Endothelial cell of umbilical vein (primary cell): ENCODE results near the gene DDAH2. TPM values are rescaled to one million over a fixed set of nuclear protein-coding genes. Genes with fewer than 3 reads are reported as not detected.

Source experiments
- BruUV-seq: library from RNA; stranded (reverse); fragments of 400-500 nt; replicated peaks from 2 replicates; lab custom pipeline; 2021; lab: Mats Ljungman, UMichigan
- CTCF ChIA-PET: fragments of 300-600, 350-600 bp; sonication (Branson Sonifier 250); formaldehyde crosslinking; loops from one replicate; lab custom pipeline; 2021; ENCODE audit warnings: antibody characterized with exemption, inconsistent platforms; lab: Charles Lee
- POLR2A ChIA-PET: fragments of 300-600, 350-600 bp; sonication (Branson Sonifier 250); formaldehyde crosslinking; loops from one replicate; lab custom pipeline; 2021; ENCODE audit warnings: antibody characterized with exemption, inconsistent platforms; lab: Charles Lee
- DNase-seq: peaks from one replicate; pipeline ENCODE4 v3.0.0-alpha.2; 2011; ENCODE audit warnings: low read depth, low spot score
- FAIRE-seq: peaks from 2 replicates; lab custom pipeline; 2011; peaks lifted over from hg19 to GRCh38; lab: Jason Lieb, UNC
- H2AFZ ChIP-seq: 2 replicates; pipeline ENCODE4 v1.6.0; 2012; ENCODE audit warnings: low read depth, low read length, control low read depth, inconsistent platforms
- H3K27ac ChIP-seq: 2 replicates; pipeline ENCODE4 v1.5.1; 2011; ENCODE audit warnings: low read depth, mild to moderate bottlenecking, control low read depth, low read length, moderate library complexity; ENCODE audit not compliant: insufficient read depth
- H3K27me3 ChIP-seq, 2 experiments: 2 replicates each; pipeline versions ENCODE4 v1.6.0 to v1.6.1; 2011; ENCODE audit warnings: low read length in 2 of 2, mixed read lengths in 1 of 2; ENCODE audit not compliant: control insufficient read depth in 2 of 2, insufficient read depth in 2 of 2
- H3K36me3 ChIP-seq, 2 experiments: 2 replicates in 1 of 2; 3 replicates in 1 of 2; pipeline ENCODE4 v1.5.1; 2011; ENCODE audit warnings: low read length in 2 of 2, mild to moderate bottlenecking in 1 of 2, moderate library complexity in 1 of 2; ENCODE audit not compliant: control insufficient read depth in 2 of 2, insufficient read depth in 2 of 2; ENCODE audit errors: extremely low read depth in 1 of 2
- H3K4me1 ChIP-seq: 3 replicates; pipeline ENCODE4 v1.5.1; 2011; ENCODE audit warnings: mild to moderate bottlenecking, low read length; ENCODE audit not compliant: control insufficient read depth, insufficient read depth; ENCODE audit errors: extremely low read depth
- H3K4me2 ChIP-seq: 2 replicates; pipeline ENCODE4 v1.6.1; 2011; ENCODE audit warnings: low read length, control low read depth, mixed read lengths; ENCODE audit not compliant: insufficient read depth
- H3K4me3 ChIP-seq, 3 experiments: fragments of 200-600 bp in 1 of 3; sonication (generic), shearing (Covaris generic) in 1 of 3; replicated peaks in 1 of 3; 2 replicates each; pipeline ENCODE4 v1.5.1; 2011 to 2016; ENCODE audit warnings: control low read depth in 3 of 3, low read length in 3 of 3, mild to moderate bottlenecking in 2 of 3, inconsistent platforms in 1 of 3, low read depth in 1 of 3, moderate library complexity in 1 of 3; ENCODE audit not compliant: insufficient read depth in 1 of 3
- H3K79me2 ChIP-seq: 2 replicates; pipeline ENCODE4 v1.6.0; 2012; ENCODE audit warnings: low read length, inconsistent platforms; ENCODE audit not compliant: control insufficient read depth, insufficient read depth
- H3K9ac ChIP-seq: replicated peaks from 2 replicates; pipeline ENCODE3; 2011; ENCODE audit warnings: low read length, control low read depth; ENCODE audit not compliant: insufficient read depth; ENCODE audit errors: extremely low read depth
- H3K9me1 ChIP-seq: replicated peaks from 3 replicates; pipeline ENCODE4 v1.6.0; 2011; ENCODE audit warnings: mild to moderate bottlenecking, low read length; ENCODE audit not compliant: control insufficient read depth, insufficient read depth; ENCODE audit errors: extremely low read depth
- H3K9me3 ChIP-seq: replicated peaks from 2 replicates; pipeline ENCODE4 v1.5.1; 2012; ENCODE audit warnings: low read length, inconsistent platforms; ENCODE audit not compliant: control insufficient read depth, insufficient read depth
- H4K20me1 ChIP-seq: replicated peaks from 2 replicates; pipeline ENCODE3; 2011; ENCODE audit warnings: mild to moderate bottlenecking, low read length; ENCODE audit not compliant: control insufficient read depth, insufficient read depth; ENCODE audit errors: extremely low read depth
- EZH2 ChIP-seq: IDR thresholded peaks from 2 replicates; pipeline ENCODE4 v1.6.1; 2012; ENCODE audit warnings: borderline replicate concordance, low read depth, mild to moderate bottlenecking, moderate library complexity, low read length, inconsistent platforms; ENCODE audit not compliant: severe bottlenecking
- FOS ChIP-seq: IDR thresholded peaks from 2 replicates; pipeline ENCODE4 v1.6.1; 2011; ENCODE audit warnings: mild to moderate bottlenecking, low read length, moderate library complexity, borderline replicate concordance; ENCODE audit not compliant: insufficient read depth
- GATA2 ChIP-seq: IDR thresholded peaks from 2 replicates; pipeline ENCODE4 v1.7.0; 2011; ENCODE audit warnings: low read depth, mild to moderate bottlenecking, moderate library complexity, mixed read lengths, low read length; ENCODE audit not compliant: insufficient read length, insufficient read depth
- JUN ChIP-seq: IDR thresholded peaks from 2 replicates; pipeline ENCODE4 v1.6.1; 2011; ENCODE audit warnings: borderline replicate concordance, low read depth; ENCODE audit not compliant: insufficient read length, insufficient read depth
- MYC ChIP-seq: IDR thresholded peaks from one replicate; pipeline ENCODE4 v1.6.1; 2011; ENCODE audit warnings: mild to moderate bottlenecking, low read depth, low read length
- POLR2A ChIP-seq: IDR thresholded peaks from 2 replicates; pipeline ENCODE4 v1.6.1; 2012; ENCODE audit warnings: low read depth, mild to moderate bottlenecking, control low read depth, low read length
- POLR2AphosphoS5 ChIP-seq: IDR thresholded peaks from 2 replicates; pipeline ENCODE4 v1.6.1; 2012; ENCODE audit warnings: low read depth, mild to moderate bottlenecking, control low read depth, low read length, moderate library complexity; ENCODE audit not compliant: insufficient read depth
- dilution Hi-C: fragments of 300-500 bp; cut with MboI; formaldehyde crosslinking; loops from one replicate; pipeline ENCODE4 v1.15.0; 2019; ENCODE audit warnings: low sequenced_read_pairs; ENCODE audit not compliant: extremely low pct_ligation_motif_present
- intact Hi-C: fragments of 100-400 bp; cut with micrococcal nuclease; formaldehyde crosslinking; loops from one replicate; pipeline ENCODE4 v1.10.0; 2022
- polyA plus RNA-seq, 4 experiments: library from polyadenylated mRNA; depleted of rRNA in 3 of 4; stranded (reverse) in 3 of 4; unstranded in 1 of 4; fragments of >200 nt; gene quantifications; 2 replicates each; pipeline versions ENCODE4 v1.2.1 to v1.2.3, GENCODE V29; 2011 to 2012; ENCODE audit warnings: missing spikeins in 1 of 4
- total RNA-seq: library from RNA; stranded (reverse); gene quantifications from 2 replicates; pipeline ENCODE4 v1.2.3, GENCODE V29; 2021
- TF ChIP-seq, protein P1 (sequence below), 2 donors: IDR thresholded peaks; 1 replicate in 1 of 2; 2 replicates in 1 of 2; pipeline ENCODE4 v1.5.1; 2011; ENCODE audit warnings: low read length in 2 of 2, mild to moderate bottlenecking in 2 of 2, moderate library complexity in 2 of 2, control low read depth in 1 of 2, inconsistent platforms in 1 of 2, low read depth in 1 of 2; ENCODE audit not compliant: insufficient read depth in 1 of 2; ENCODE audit errors: extremely low read depth in 1 of 2
- TF ChIP-seq, protein P2 (sequence below): IDR thresholded peaks from 2 replicates; pipeline ENCODE4 v1.6.1; 2011; ENCODE audit not compliant: insufficient read depth, insufficient read length

The DDAH2 gene
- total and polyA plus RNA-seq, 2 donors (not counting 3 experiments of a cell fraction or from before 2014, with no cell fraction given): 109 to 176 TPM

- no peak overlapping the region for H3K4me3 ChIP-seq
- CTCF ChIA-PET: interaction anchor here (0.7 to 1.8 kb wide), 5 partner anchors 14 to 434 kb away, joined by 3 to 5 read pairs (median 3); no protein-coding TSS in a partner anchor
- H3K9me1 ChIP-seq: no peaks in the 10 kb centered on the region
- H3K9ac ChIP-seq: no peak overlapping the region
- intact Hi-C loops (no loop called here), dilution Hi-C loops (no loop called here)
- H3K4me2 ChIP-seq: no peak overlapping the region
- H3K4me1 ChIP-seq: peaks cover 26% of the 10 kb centered on the region
- H4K20me1 ChIP-seq: no peaks in the 10 kb centered on the region
- no peak for TF ChIP-seq FOS
- TF ChIP-seq POLR2A: no peak
- TF ChIP-seq POLR2AphosphoS5: no peak
- no peak for TF ChIP-seq MYC
- TF ChIP-seq EZH2: no peak
- TF ChIP-seq JUN: no peak
- TF ChIP-seq GATA2: no peak
- TF ChIP-seq, protein P1, sequence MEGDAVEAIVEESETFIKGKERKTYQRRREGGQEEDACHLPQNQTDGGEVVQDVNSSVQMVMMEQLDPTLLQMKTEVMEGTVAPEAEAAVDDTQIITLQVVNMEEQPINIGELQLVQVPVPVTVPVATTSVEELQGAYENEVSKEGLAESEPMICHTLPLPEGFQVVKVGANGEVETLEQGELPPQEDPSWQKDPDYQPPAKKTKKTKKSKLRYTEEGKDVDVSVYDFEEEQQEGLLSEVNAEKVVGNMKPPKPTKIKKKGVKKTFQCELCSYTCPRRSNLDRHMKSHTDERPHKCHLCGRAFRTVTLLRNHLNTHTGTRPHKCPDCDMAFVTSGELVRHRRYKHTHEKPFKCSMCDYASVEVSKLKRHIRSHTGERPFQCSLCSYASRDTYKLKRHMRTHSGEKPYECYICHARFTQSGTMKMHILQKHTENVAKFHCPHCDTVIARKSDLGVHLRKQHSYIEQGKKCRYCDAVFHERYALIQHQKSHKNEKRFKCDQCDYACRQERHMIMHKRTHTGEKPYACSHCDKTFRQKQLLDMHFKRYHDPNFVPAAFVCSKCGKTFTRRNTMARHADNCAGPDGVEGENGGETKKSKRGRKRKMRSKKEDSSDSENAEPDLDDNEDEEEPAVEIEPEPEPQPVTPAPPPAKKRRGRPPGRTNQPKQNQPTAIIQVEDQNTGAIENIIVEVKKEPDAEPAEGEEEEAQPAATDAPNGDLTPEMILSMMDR (IDR thresholded peaks at IDR 0.05; ENCODE audit: extremely low read depth in 1 of 2, insufficient read depth in 1 of 2, low read depth in 1 of 2, low read length in 2 of 2): no peak
- TF ChIP-seq, protein P2, sequence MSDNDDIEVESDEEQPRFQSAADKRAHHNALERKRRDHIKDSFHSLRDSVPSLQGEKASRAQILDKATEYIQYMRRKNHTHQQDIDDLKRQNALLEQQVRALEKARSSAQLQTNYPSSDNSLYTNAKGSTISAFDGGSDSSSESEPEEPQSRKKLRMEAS: no peak
- BruUV-seq: no TSS peak
- H3K27ac ChIP-seq: no peak overlapping the region
- POLR2A ChIA-PET: interaction anchor here (0.6 to 2.3 kb wide), 3 partner anchors 9 to 106 kb away, joined by 6 to 10 read pairs (median 8); partner anchors contain the start of genes HSPA1B and LY6G6D
- peaks cover 0 to 2% of the 10 kb centered on the region in 2 experiments for H3K27me3 ChIP-seq
- no peak overlapping the region for H2AFZ ChIP-seq
- no peaks in the 10 kb centered on the region for H3K9me3 ChIP-seq
- FAIRE-seq (no peak), DNase-seq (no peak)
- no peaks in the 10 kb centered on the region for H3K79me2 ChIP-seq
- peaks cover 3 to 16% of the 10 kb centered on the region in 2 experiments for H3K36me3 ChIP-seq
These were observed 5.0 kb downstream of the DDAH2 start for GRCh38 chr6:31723980-31724691.
